Osteocyte (in vitro differentiated cells): ENCODE data around the gene PDE4D. TPM values are rescaled to one million over a fixed set of nuclear protein-coding genes. Genes with fewer than 3 reads are reported as not detected.
A peak's percentile ranks its signal among the peaks of the same experiment; 100 is the strongest.

Source experiments
- DNase-seq: peaks from one replicate; pipeline ENCODE4 v3.0.0; 2021; ENCODE audit warnings: mixed read lengths; ENCODE audit not compliant: unreplicated experiment; ENCODE audit errors: extremely low spot score
- H3K27ac Mint-ChIP-seq: one replicate; pipeline ENCODE4 v1.8.0; 2021; ENCODE audit warnings: mild to moderate bottlenecking, mixed read lengths; ENCODE audit not compliant: unreplicated experiment
- H3K27me3 Mint-ChIP-seq: one replicate; pipeline ENCODE4 v1.8.0; 2021; ENCODE audit warnings: mixed read lengths; ENCODE audit not compliant: unreplicated experiment
- H3K36me3 Mint-ChIP-seq: one replicate; pipeline ENCODE4 v1.8.0; 2021; ENCODE audit warnings: mixed read lengths; ENCODE audit not compliant: unreplicated experiment
- H3K4me1 Mint-ChIP-seq: one replicate; pipeline ENCODE4 v1.8.0; 2021; ENCODE audit warnings: mixed read lengths; ENCODE audit not compliant: unreplicated experiment
- H3K4me3 Mint-ChIP-seq: one replicate; pipeline ENCODE4 v1.8.0; 2021; ENCODE audit warnings: mild to moderate bottlenecking, moderate library complexity, mixed read lengths; ENCODE audit not compliant: unreplicated experiment
- H3K9me3 Mint-ChIP-seq: one replicate; pipeline ENCODE4 v1.8.0; 2021; ENCODE audit warnings: mixed read lengths; ENCODE audit not compliant: unreplicated experiment
- CTCF ChIP-seq: fragments of 200-600 bp; sonication (generic); IDR thresholded peaks from 2 replicates; pipeline ENCODE4 v1.5.0; 2021; ENCODE audit warnings: antibody characterized with exemption, mild to moderate bottlenecking, moderate library complexity
- total RNA-seq: library from RNA; stranded (reverse); gene quantifications from 2 replicates; pipeline ENCODE4 v1.2.1, GENCODE V29; 2021

PDE4D gene
- total RNA-seq, 1 donor from 2014 or later: 24.2 TPM

GRCh38 chr5:59617186-59617771, 276.2 kb downstream of the PDE4D start:
- TF ChIP-seq CTCF: no peak
- H3K27ac Mint-ChIP-seq: no peak overlapping the region
- no peaks in the 10 kb centered on the region for H3K36me3 Mint-ChIP-seq
- H3K4me3 Mint-ChIP-seq: no peak overlapping the region
- H3K4me1 Mint-ChIP-seq: peaks cover 27% of the 10 kb centered on the region
- H3K9me3 Mint-ChIP-seq: peaks cover 5% of the 10 kb centered on the region
- no peaks in the 10 kb centered on the region for H3K27me3 Mint-ChIP-seq
- DNase-seq: no peak

- TF ChIP-seq CTCF: no peak
- peaks cover 27% of the 10 kb centered on the region for H3K4me1 Mint-ChIP-seq
Measured at GRCh38 chr5:59616413-59616812, 277.1 kb downstream of the PDE4D start.

GRCh38 chr5:59615272-59615671, 278.3 kb downstream of the PDE4D start:
- no peak for TF ChIP-seq CTCF
- H3K9me3 Mint-ChIP-seq: peaks cover 5% of the 10 kb centered on the region
- no peak for DNase-seq
- H3K4me3 Mint-ChIP-seq: no peak overlapping the region
- H3K36me3 Mint-ChIP-seq: no peaks in the 10 kb centered on the region
- H3K27me3 Mint-ChIP-seq: no peaks in the 10 kb centered on the region
- H3K4me1 Mint-ChIP-seq: peaks cover 20% of the 10 kb centered on the region
- peak overlapping the region; percentile 64 for H3K27ac Mint-ChIP-seq

More at GRCh38 chr5:59616413-59616812, 277.1 kb downstream of the PDE4D start:
- H3K4me3 Mint-ChIP-seq: no peak overlapping the region
- H3K36me3 Mint-ChIP-seq: no peaks in the 10 kb centered on the region
- H3K27me3 Mint-ChIP-seq: no peaks in the 10 kb centered on the region
- H3K27ac Mint-ChIP-seq: peak overlapping the region; percentile 4
- no peak for DNase-seq
- H3K9me3 Mint-ChIP-seq: peaks cover 5% of the 10 kb centered on the region

- Mint-ChIP-seq H3K27ac (no peak overlapping the region), H3K36me3 (no peaks in the 10 kb centered on the region), H3K9me3 (no peaks in the 10 kb centered on the region), H3K4me3 (no peak overlapping the region), H3K27me3 (no peaks in the 10 kb centered on the region), H3K4me1 (peaks cover 10% of the 10 kb centered on the region)
- no peak for TF ChIP-seq CTCF
- no peak for DNase-seq
Measured at GRCh38 chr5:59609501-59610265, 283.8 kb downstream of the PDE4D start.

- H3K9me3 Mint-ChIP-seq: no peaks in the 10 kb centered on the region
- no peak for DNase-seq
- TF ChIP-seq CTCF: no peak
- H3K27ac Mint-ChIP-seq: no peak overlapping the region
- no peak overlapping the region for H3K4me3 Mint-ChIP-seq
- H3K4me1 Mint-ChIP-seq: peaks cover 10% of the 10 kb centered on the region
- no peaks in the 10 kb centered on the region for H3K27me3 Mint-ChIP-seq
- no peaks in the 10 kb centered on the region for H3K36me3 Mint-ChIP-seq
Measured at GRCh38 chr5:59608745-59609144, 284.8 kb downstream of the PDE4D start.
